Ovary (tissue), 1 donor: ENCODE results near the gene ETHE1.

Experiments used
- EP300 ChIP-seq: sonication (generic); formaldehyde crosslinking; IDR thresholded peaks from one replicate; pipeline ENCODE4 v1.6.1; 2017; ENCODE audit warnings: antibody characterized with exemption
- POLR2A ChIP-seq: fragments of 450-650 bp; IDR thresholded peaks from one replicate; pipeline ENCODE4 v1.6.1; 2017; ENCODE audit warnings: antibody characterized with exemption, mild to moderate bottlenecking, moderate library complexity

DNA sequence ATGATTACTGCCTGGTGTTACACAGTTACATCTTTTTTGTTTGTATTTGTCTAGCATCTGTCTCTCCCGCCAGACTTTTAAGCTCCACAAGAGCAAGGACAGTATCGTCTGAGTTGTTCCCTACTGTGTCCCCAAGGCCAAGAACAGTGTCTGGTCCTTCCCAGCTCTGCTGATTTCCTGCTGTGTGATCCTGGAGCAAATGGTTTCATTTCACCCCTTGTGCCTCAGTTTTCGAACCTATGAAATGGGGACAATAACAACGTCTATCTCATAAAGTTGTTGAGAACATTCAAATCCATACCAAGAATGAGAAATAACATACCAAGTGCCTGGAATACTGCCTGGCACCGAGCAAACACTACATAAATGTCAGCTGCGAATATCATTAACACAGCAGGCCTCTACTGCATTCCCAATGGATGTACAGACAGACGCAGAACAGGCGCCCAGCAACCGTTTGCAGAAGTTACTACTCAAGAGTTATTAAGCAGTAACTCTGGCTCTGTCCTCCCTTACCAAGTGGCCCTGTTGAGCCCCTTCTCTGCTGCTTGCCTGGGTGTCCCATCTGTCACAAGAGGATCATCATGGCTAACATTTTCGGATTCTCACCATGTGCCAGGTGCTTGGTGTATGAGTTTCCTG lies 36.9 kb upstream of the ETHE1 start:
- TF ChIP-seq POLR2A (no peak), EP300 (no peak)
